Activated CD4-positive, alpha-beta memory T cell treated with anti-CD3 and anti-CD28 coated beads for 36 hours (primary cell): ENCODE measurements around the gene GCA. TPM values are rescaled to one million over a fixed set of nuclear protein-coding genes. Genes with fewer than 3 reads are reported as not detected.
A peak's percentile ranks its signal among the peaks of the same experiment; 100 is the strongest.

Source experiments
- CTCF ChIA-PET: fragments of 350-600 bp; sonication (Branson Sonifier 250); formaldehyde crosslinking; loops from one replicate; lab custom pipeline; 2021; ENCODE audit warnings: antibody characterized with exemption, inconsistent platforms; lab: Charles Lee
- POLR2A ChIA-PET: fragments of 350-600 bp; sonication (Branson Sonifier 250); formaldehyde crosslinking; loops from one replicate; lab custom pipeline; 2021; ENCODE audit warnings: antibody characterized with exemption; lab: Charles Lee
- DNase-seq: peaks from one replicate; pipeline ENCODE4 v3.0.0-alpha.2; 2020
- H3K27ac Mint-ChIP-seq: one replicate; pipeline ENCODE4 v1.8.0; 2021; ENCODE audit warnings: mixed read lengths
- H3K27me3 Mint-ChIP-seq: one replicate; pipeline ENCODE4 v1.8.0; 2021; ENCODE audit warnings: mixed read lengths
- H3K36me3 Mint-ChIP-seq: one replicate; pipeline ENCODE4 v1.8.0; 2021; ENCODE audit warnings: mixed read lengths
- H3K4me1 Mint-ChIP-seq: one replicate; pipeline ENCODE4 v1.8.0; 2021; ENCODE audit warnings: low read depth, mixed read lengths
- H3K4me3 Mint-ChIP-seq: one replicate; pipeline ENCODE4 v1.8.0; 2021; ENCODE audit warnings: mild to moderate bottlenecking, mixed read lengths
- H3K9me3 Mint-ChIP-seq: one replicate; pipeline ENCODE4 v1.8.0; 2021; ENCODE audit warnings: mixed read lengths
- intact Hi-C: fragments of 100-400 bp; cut with micrococcal nuclease; formaldehyde crosslinking; loops from one replicate; pipeline ENCODE4 v1.15.1; 2023
- total RNA-seq, 2 experiments: library from RNA; stranded (reverse); gene quantifications; one replicate each; pipeline ENCODE4 v1.2.3, GENCODE V29; 2021

Gene GCA
- total RNA-seq, 2 experiments from 2014 or later, result 30.5 to 32.1 TPM

GRCh38 chr2:162315938-162316337, 28.0 kb upstream of the GCA start:
- POLR2A ChIA-PET, result no interaction called here
- no peak for DNase-seq
- Mint-ChIP-seq H3K27me3 (no peaks in the 10 kb centered on the region), H3K9me3 (no peaks in the 10 kb centered on the region), H3K36me3 (peaks cover 14% of the 10 kb centered on the region), H3K4me3 (peak overlapping the region; percentile 85), H3K4me1 (peaks cover 66% of the 10 kb centered on the region), H3K27ac (peak overlapping the region; percentile 38)
- CTCF ChIA-PET, result interaction anchor here (0.6 to 1.5 kb wide), 4 partner anchors 13 to 180 kb away, joined by 3 to 11 read pairs (median 4); no protein-coding TSS in a partner anchor
- intact Hi-C loops, result loop anchor here (5.0 to 10.0 kb wide), 4 partner anchors 244 to 1239 kb away; partner anchors contain the start of gene DPP4

- Mint-ChIP-seq H3K9me3 (no peaks in the 10 kb centered on the region), H3K36me3 (peaks cover 13% of the 10 kb centered on the region), H3K27ac (peak overlapping the region; percentile 58), H3K27me3 (no peaks in the 10 kb centered on the region), H3K4me3 (peak overlapping the region; percentile 85), H3K4me1 (peaks cover 67% of the 10 kb centered on the region)
- POLR2A ChIA-PET, result no interaction called here
- no peak for DNase-seq
- intact Hi-C loops, result loop anchor here (5.0 to 10.0 kb wide), 4 partner anchors 244 to 1239 kb away; partner anchors contain the start of gene DPP4
- CTCF ChIA-PET, result interaction anchor here (1.0 to 3.6 kb wide), 4 partner anchors 16 to 33 kb away, joined by 4 to 19 read pairs (median 10); no protein-coding TSS in a partner anchor
Measured at GRCh38 chr2:162316590-162316989, 27.3 kb upstream of the GCA start.

DNA sequence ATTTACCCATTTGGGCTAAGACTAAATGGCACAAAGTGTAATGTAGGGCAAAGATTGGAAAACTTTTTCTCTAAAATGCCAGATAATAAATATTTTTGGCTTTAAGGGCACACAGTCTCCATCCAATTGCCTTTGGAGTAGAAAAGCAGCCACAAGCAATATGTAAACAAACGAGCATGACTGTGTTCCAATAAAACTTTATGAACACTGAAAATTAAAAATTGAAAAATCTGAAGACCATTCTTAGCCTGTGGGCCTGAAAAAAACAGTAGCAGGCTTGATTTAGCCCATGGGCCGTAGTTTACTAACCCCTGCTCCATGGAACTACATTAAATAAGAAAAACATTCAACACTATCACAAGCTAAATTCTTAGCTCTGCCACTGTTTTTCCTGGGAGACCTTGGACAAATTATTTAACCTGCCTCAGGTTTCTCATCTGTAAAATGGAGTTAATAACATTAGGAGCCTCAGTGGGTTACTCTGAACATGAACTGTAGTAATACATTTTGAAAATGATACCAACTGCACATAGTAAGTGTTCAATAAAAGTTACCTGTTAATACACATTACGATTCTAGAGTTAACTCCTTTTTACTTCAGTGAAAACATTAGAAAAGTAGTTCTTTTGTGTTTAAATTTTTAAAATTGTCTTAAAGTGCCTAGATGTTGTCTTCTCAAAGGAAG, 26.7 kb upstream of the GCA start:
- peaks cover 13% of the 10 kb centered on the region for H3K36me3 Mint-ChIP-seq
- CTCF ChIA-PET, result interaction anchor here (1.0 to 3.6 kb wide), 6 partner anchors 13 to 163 kb away, joined by 3 to 19 read pairs (median 8); no protein-coding TSS in a partner anchor
- POLR2A ChIA-PET, result interaction anchor here (0.7 kb wide), 1 partner anchor 8 kb away, joined by 3 read pairs; no protein-coding TSS in a partner anchor
- H3K9me3 Mint-ChIP-seq, result no peaks in the 10 kb centered on the region
- intact Hi-C loops, result loop anchor here (5.0 to 10.0 kb wide), 4 partner anchors 245 to 1240 kb away; partner anchors contain the start of gene DPP4
- no peaks in the 10 kb centered on the region for H3K27me3 Mint-ChIP-seq
- H3K27ac Mint-ChIP-seq, result peak overlapping the region; percentile 95
- peak overlapping the region; percentile 85 for H3K4me3 Mint-ChIP-seq
- DNase-seq, result no peak
- peaks cover 61% of the 10 kb centered on the region for H3K4me1 Mint-ChIP-seq

GRCh38 chr2:162317861-162318327, 26.0 kb upstream of the GCA start:
- Mint-ChIP-seq H3K9me3 (no peaks in the 10 kb centered on the region), H3K27ac (peak overlapping the region; percentile 95), H3K27me3 (no peaks in the 10 kb centered on the region), H3K4me1 (peaks cover 56% of the 10 kb centered on the region), H3K36me3 (peaks cover 13% of the 10 kb centered on the region), H3K4me3 (peak overlapping the region; percentile 85)
- ChIA-PET POLR2A (interaction anchor here (0.7 to 1.9 kb wide), 4 partner anchors 9 to 25 kb away, joined by 3 to 12 read pairs (median 6); partner anchors contain the start of gene GCA), CTCF (interaction anchor here (1.0 to 3.6 kb wide), 7 partner anchors 14 to 164 kb away, joined by 3 to 19 read pairs (median 8); partner anchors contain the start of gene GCA)
- intact Hi-C loops, result loop anchor here (1.0 to 10.0 kb wide), 9 partner anchors 17 to 1241 kb away; partner anchors contain the start of genes DPP4, GCA and PSMD14
- peak; percentile 46 for DNase-seq

GRCh38 chr2:162318328-162319180, 25.4 kb upstream of the GCA start, which contains the start of gene IFIH1:
IFIH1 (minus strand) TSS chr2:162318684; CDS start chr2:162318307, 377 bp downstream.
- CTCF ChIA-PET, result interaction anchor here (0.8 to 3.6 kb wide), 11 partner anchors 11 to 908 kb away, joined by 3 to 19 read pairs (median 6); partner anchors contain the start of gene GCA
- POLR2A ChIA-PET, result interaction anchor here (1.6 to 1.9 kb wide), 3 partner anchors 11 to 25 kb away, joined by 5 to 12 read pairs (median 7); partner anchors contain the start of gene GCA
- DNase-seq, result peak; percentile 87
- Mint-ChIP-seq H3K27ac (peak within 1 kb of the TSS; percentile 95), H3K4me1 (peaks cover 55% of the 10 kb centered on the region), H3K27me3 (no peaks in the 10 kb centered on the region), H3K36me3 (peaks cover 13% of the 10 kb centered on the region), H3K4me3 (peak within 1 kb of the TSS; percentile 85), H3K9me3 (no peaks in the 10 kb centered on the region)
- intact Hi-C loops, result loop anchor here (1.0 to 10.0 kb wide), 10 partner anchors 9 to 1241 kb away; partner anchors contain the start of genes DPP4, GCA and PSMD14

- Mint-ChIP-seq H3K4me1 (peaks cover 35% of the 10 kb centered on the region), H3K4me3 (no peak overlapping the region), H3K9me3 (no peaks in the 10 kb centered on the region), H3K36me3 (peaks cover 4% of the 10 kb centered on the region), H3K27me3 (no peaks in the 10 kb centered on the region), H3K27ac (no peak overlapping the region)
- POLR2A ChIA-PET, result no interaction called here
- CTCF ChIA-PET, result interaction anchor here (1.0 to 1.1 kb wide), 2 partner anchors 13 to 23 kb away, joined by 3 read pairs; no protein-coding TSS in a partner anchor
- intact Hi-C loops, result no loop called here
- DNase-seq, result no peak
Measured at GRCh38 chr2:162320864-162321517, 22.9 kb upstream of the GCA start.

GRCh38 chr2:162324953-162325352, 19.0 kb upstream of the GCA start:
- no peak for DNase-seq
- Mint-ChIP-seq H3K4me1 (peaks cover 13% of the 10 kb centered on the region), H3K36me3 (no peaks in the 10 kb centered on the region), H3K27me3 (no peaks in the 10 kb centered on the region), H3K4me3 (no peak overlapping the region), H3K9me3 (no peaks in the 10 kb centered on the region), H3K27ac (no peak overlapping the region)
- ChIA-PET CTCF (no interaction called here), POLR2A (no interaction called here)
- intact Hi-C loops, result no loop called here

DNA sequence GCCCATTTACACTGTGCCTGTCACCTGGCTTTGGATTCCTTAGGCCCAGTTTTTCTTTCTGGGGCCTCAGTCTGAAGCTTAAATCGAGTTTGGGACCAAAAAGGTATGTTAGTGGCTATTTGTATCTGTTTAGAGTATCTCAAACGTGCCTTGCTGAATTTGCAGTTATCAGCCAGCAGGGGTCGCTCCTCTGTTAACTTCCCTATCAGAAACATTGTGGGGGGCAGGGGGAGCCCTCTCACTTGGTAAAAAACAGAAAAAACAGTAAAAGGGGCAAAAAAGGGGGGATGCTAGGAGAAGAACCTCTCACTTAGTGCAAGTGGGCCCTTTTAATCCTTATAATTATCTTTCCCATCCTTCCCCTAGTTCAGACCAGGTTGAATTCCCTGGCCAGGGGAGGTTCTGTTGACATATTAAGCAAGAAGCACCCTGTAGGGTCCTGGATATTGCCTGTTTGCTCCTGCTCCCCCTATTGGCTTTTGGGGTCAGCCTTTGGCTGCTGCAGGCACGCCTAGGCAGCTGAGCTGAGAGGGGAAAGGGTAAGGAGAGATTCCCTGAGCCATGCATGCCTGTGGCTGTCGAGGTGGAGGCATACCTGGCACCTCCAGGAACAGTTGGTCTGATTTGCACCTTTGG, 16.7 kb upstream of the GCA start:
- Mint-ChIP-seq H3K4me1 (no peaks in the 10 kb centered on the region), H3K27me3 (no peaks in the 10 kb centered on the region), H3K27ac (no peak overlapping the region), H3K4me3 (no peak overlapping the region), H3K9me3 (no peaks in the 10 kb centered on the region), H3K36me3 (no peaks in the 10 kb centered on the region)
- ChIA-PET POLR2A (no interaction called here), CTCF (interaction anchor here (1.2 kb wide), 1 partner anchor 39 kb away, joined by 3 read pairs; no protein-coding TSS in a partner anchor)
- intact Hi-C loops, result loop anchor here (1.0 kb wide), 1 partner anchor 8 kb away; no protein-coding TSS in a partner anchor
- no peak for DNase-seq

DNA sequence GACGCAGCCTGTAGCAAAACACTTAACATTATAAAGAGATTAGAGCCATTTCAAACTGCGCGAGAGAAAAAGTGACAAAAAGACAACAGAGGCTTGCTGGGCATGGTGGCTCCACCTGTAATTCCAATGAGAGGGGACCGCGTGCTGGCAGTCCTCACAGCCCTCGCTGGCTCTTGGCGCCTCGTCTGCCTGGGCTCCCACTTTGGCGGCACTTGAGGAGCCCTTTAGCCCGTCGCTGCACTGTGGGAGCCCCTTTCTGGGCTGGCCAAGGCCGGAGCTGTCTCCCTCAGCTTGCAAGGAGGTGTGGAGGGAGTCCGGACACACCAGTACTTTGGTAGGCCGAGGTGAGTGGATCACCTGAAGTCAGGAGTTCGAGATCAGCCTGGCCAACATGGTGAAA, 16.1 kb upstream of the GCA start:
- no peaks in the 10 kb centered on the region for H3K9me3 Mint-ChIP-seq
- no peak overlapping the region for H3K4me3 Mint-ChIP-seq
- no peaks in the 10 kb centered on the region for H3K36me3 Mint-ChIP-seq
- no peaks in the 10 kb centered on the region for H3K27me3 Mint-ChIP-seq
- DNase-seq, result no peak
- H3K27ac Mint-ChIP-seq, result no peak overlapping the region
- H3K4me1 Mint-ChIP-seq, result no peaks in the 10 kb centered on the region
- CTCF ChIA-PET, result no interaction called here
- intact Hi-C loops, result loop anchor here (1.0 kb wide), 1 partner anchor 9 kb away; no protein-coding TSS in a partner anchor
- POLR2A ChIA-PET, result no interaction called here

DNA sequence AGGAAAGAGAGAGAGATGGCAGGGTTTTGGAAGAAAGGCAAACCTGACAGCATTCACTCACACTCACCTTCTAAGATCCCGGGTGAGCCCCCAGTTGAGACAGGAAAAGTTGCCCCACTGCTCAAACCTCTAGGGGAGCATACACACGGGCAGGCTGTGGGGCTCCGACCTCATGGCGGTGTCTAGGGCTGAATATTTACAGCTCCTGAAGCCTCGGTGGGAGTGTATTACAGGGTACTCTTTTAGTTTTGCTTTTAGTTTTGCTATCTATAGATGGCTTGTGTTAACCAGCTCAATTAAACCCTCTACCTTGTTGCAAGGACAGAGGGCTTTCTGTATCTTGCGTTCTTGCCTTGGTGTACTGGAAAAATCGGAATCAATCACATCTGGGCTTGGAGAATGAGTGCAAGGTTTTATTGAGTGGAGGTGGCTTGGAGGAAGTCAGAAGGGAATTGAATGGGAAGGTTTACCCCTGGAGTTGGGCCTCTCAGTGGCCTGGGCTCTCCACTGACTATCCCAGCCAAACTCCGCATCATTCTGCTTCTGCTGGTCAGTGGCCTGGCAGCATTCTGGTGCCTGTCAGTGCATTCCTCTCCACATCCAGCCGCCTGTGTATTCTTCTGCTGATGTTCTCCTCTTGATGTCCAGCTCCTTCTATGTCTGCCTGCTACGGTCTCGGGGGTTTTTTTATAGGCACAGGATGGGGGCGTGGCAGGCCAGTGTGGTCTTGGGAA, 15.3 kb upstream of the GCA start:
- no peaks in the 10 kb centered on the region for H3K36me3 Mint-ChIP-seq
- H3K27ac Mint-ChIP-seq, result no peak overlapping the region
- POLR2A ChIA-PET, result no interaction called here
- H3K27me3 Mint-ChIP-seq, result no peaks in the 10 kb centered on the region
- DNase-seq, result no peak
- intact Hi-C loops, result no loop called here
- CTCF ChIA-PET, result interaction anchor here (1.4 kb wide), 1 partner anchor 10 kb away, joined by 3 read pairs; no protein-coding TSS in a partner anchor
- no peaks in the 10 kb centered on the region for H3K4me1 Mint-ChIP-seq
- H3K9me3 Mint-ChIP-seq, result no peaks in the 10 kb centered on the region
- no peak overlapping the region for H3K4me3 Mint-ChIP-seq
